Pulmonary artery endothelial cell (primary cell): ENCODE measurements around the gene PLA2G4D. TPM values are rescaled to one million over a fixed set of nuclear protein-coding genes. Genes with fewer than 3 reads are reported as not detected.

Experiments
- DNase-seq: peaks from one replicate; pipeline ENCODE4 v3.0.0-alpha.2; 2011; ENCODE audit warnings: low read depth, low spot score
- total RNA-seq: library from RNA; depleted of rRNA; stranded (reverse); fragments of >200 nt; gene quantifications from 2 replicates; pipeline ENCODE4 v1.2.3, GENCODE V29; 2014

The PLA2G4D gene
- total RNA-seq, 1 donor from 2014 or later: not detected

DNA sequence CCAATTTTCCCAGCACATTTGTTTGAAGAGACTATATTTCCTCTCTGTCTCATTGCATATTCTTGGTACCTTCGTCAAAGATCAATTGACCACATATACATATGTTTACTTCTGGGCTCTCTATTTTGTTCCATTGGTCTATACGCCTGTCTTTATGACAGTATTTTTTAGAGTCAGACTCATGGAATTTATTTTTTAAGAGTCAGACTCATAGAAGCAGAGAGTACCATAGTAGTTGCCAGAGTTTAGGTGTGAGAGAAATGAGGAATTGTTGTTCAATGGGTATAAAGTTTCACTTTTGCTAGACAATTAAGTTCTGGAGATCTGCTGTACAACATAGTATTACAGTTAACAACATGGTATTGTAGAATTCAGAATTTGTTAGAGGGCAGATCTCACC, 35.0 kb upstream of the PLA2G4D start:
- DNase-seq: no peak

DNA sequence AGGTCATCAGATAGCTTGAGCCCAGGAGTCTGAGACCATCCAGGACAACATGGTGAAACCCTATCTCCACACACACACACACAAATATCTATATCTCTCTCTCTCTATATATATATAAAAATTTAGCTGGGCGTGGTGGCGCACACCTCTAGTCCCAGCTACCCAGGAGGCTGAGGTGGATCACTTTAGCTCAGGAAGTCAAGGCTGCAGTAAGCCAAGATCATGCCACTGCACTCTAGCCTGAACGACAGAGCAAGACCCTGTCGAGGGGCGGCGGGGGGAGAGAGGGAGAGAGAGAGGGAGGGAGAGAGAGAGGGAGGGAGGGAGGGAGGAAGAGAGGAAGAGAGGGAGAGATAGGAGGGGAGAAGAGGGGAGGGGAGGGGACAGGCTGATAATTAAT, 34.1 kb upstream of the PLA2G4D start:
- no peak for DNase-seq

DNA sequence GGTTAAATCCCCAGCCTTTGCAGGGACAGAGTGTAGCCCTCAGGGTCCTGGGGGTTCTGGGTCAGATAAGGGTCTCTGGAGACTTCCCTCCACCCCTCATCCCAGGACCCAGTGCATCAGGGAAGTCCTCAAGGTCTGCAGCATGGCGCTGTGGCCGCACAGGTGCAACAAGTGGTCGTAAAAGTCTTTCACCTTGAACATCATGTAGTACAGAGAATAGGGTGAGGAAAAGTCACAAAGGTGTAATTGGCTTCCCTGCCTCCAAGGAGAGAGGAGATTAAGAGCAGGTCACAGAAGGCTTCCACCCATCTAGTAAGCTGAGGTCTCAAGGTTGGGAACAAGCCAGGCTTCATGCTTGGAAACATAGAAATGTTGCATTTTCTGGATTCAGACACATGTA, 29.2 kb upstream of the PLA2G4D start:
- no peak for DNase-seq

DNA sequence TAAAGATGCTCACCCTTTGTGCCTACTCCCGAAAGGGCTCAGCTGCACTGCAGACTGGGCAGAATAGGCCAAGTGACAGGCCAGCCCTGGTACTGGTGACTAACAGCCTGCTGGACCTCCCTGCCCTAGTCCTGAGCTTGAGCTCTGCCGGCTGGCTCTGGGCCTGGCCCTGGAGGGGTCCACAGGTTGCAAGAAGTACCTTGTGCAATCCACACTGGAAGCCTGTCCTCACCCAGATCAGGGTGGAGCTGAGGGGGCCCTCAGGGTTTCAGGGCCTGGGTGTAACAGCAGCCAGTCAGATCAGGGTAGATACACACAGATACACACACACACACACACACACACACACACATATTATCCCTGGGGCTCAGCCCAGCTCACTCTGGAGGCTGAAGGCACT, 27.3 kb upstream of the PLA2G4D start:
- no peak for DNase-seq

DNA sequence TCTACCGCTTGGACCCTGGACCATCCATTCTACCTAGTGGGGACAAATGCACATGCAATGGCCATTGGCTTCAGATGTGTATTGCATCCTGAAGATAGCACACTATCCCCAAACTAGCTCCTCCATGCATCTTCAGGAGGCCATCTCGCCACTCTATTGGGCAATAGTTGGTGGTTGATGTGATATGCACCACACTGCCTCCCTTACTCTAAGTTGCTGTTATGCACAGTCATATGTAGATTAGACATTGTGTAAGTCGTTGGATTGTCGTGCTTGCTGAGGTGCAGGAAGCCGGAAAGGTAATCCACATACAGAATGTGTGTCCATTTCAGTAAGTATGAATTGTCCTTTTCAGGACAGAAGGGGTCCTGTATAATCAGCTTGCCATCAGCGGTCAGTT, 26.7 kb upstream of the PLA2G4D start:
- DNase-seq: no peak

DNA sequence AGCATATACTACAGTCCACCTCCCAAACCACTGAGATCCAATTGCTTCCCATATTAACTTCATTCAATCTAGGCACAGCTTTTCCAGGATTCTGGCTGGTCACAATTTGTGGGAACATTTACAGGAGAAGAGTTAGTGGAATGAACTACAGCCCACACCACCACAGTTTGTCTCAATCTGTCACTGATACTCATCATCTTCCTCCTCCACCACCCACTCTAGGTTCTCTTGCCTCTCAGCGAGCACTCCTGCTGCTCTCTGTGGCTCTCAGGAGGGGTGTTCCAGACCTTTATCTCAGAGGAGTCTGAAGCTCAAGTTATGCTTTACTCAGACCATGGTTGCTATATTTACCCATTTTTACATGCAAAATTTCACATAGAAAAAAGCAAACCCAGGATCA, 25.9 kb upstream of the PLA2G4D start:
- DNase-seq: no peak

DNA sequence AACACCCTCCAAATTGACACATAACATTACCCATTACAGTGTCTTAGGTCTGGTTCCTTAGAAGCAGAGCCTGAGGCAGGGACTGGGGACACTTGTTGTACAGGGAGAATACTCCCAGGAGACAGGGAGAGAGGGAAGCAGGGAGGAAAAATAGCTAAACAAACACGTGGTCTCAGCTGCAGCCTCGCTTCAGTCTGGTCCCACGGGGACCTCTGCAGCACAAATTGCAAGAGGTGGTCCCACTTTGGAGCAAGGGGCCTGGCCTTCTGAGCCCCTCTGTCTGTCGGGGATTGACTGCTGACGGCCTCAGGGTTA, 25.0 kb upstream of the PLA2G4D start:
- no peak for DNase-seq

DNA sequence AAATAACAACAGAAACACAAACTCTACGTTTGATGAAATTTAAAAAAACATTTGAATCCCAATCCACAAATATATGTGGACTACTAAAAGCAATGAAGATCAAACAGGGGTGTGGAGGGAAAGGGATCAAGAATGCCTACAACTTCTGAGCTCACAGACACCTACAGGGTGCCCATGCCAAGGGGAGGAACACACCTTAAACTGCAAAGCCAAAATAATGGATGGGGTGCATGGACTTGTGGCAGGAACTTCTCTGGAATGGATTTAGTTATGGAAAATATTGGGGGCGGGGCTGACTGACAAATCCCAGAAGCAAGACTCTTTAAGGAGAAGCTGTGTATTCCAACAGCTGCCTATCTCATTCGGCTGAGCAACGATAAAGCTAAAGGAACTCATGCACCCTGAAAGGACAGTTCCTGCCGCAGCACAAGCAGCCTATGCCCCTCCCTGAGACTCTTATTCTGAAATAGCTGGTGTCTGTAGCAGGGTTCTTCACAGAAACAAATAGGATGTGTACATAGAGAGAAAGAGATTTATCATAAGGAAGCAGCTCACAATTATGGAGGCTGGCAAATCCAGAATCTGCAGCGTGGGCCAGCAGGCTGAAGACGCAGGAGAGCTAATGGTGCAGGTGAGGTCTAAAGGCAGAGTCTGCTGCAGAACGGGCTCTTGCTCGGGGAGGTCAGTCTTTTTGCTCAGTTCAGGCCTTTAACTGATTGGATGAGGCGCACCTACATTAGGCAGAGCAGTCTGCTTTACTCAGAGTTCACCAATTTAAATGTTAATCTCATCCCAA, 24.5 kb upstream of the PLA2G4D start:
- no peak for DNase-seq

DNA sequence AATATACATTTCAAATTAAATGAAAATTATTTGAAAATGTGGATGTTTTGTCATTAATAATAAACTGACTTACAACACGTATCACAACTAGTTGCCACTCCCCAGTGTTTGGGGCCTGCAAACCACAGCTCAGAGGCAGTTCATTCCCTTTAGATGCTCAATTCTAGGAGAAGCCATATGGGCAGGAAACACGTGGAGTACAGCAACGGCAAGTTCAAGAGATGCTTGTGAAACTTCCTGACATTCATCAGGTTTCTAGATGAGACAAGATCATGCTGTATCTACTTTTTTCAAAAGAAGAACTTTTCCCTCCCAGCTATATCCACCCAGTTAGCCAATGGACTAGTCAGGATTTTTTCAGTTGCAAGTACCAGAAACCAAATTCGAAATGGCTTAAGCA, 17.6 kb upstream of the PLA2G4D start:
- no peak for DNase-seq

DNA sequence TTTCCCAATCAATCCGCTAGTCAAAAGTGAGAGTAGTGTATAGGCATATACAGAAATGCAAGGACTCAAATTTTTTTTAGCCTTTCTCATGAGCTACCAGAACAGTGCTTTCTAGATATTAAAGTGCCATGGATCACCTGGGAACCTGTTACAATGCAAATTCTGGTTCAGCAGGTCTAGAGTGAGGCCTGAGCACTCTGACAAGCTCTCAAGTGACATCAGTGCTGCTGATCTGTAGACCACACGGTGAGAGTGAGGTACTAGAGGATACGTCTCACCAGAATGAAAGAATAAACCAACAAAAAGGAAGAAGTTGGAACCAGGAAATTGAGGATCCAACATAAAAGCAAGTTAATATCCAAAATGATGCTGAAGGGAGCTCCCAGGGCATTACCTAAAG, 16.0 kb upstream of the PLA2G4D start:
- DNase-seq: no peak

DNA sequence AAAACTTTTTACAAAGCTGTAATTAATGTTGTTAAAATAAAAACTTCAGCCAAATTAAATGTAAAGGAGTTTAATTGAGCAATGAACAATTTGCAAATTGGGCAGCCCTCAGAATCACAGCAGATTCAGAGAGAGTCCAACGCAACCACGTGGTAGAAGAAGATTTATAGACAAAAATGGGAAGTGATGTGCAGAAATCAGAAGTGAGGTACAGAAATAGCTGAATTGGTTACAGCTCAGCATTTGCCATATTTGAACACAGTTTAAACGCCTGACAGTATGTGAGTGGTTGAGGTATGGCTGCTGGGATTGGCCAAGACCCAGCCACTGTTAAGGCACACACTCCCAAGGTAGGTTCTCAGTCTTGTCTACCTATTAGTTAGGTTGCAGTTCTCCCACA, 14.4 kb upstream of the PLA2G4D start:
- no peak for DNase-seq

DNA sequence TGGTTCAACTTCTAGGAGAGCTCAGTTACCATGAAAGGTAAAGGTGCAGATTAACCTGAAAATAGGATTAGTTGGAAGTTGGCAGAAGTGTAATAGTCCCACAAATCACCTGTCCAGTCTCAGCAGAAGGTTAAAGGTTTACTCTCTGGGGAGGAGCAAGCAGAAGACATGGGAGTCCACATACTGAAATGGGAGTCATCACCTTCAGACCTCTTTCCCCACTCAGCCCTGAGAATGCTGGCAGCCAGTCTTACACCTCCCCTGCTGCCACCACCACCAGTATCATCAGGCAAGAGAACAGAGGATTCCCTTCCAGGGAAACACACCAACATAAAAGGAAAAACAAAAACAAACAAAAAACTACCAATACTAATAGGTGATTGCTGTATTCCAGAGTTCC, 13.8 kb upstream of the PLA2G4D start:
- DNase-seq: no peak

DNA sequence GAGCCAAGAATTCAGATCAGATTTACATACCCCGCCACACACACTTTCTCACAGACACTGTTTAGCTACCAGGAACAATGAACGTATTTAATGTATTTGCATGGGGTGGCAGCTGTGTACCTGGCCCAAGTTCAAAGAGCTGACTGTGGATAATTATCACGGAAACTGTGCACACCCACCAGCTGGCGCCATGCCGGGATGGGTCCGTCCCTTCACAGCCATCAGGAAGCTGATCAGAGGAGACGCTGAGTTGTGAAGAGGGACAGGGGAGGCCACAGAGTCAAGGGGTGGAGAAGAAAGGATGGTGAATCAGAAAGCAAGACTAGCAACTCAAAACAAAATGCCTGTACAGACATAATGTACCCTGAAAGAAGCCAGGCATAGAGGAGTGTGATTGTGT, 13.1 kb upstream of the PLA2G4D start:
- DNase-seq: no peak

DNA sequence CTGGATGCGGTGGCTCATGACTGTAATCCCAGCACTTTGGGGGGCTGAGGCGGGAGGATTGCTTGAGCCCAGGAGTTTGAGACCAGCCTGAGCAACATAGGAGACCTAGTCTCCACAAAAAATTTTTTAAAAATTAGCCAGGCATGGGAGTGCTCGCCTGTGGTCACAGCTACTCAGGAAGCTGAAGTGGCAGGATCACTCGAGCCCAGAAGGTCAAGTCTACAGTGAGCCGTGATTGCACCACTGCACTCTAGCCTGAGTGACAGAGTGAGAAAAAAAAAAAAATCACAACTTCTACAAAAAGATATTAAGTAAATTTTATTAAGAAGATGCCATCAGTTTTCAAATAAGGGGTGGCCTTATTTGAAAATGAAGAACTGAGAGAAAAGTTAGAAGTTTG, 11.9 kb upstream of the PLA2G4D start:
- no peak for DNase-seq

DNA sequence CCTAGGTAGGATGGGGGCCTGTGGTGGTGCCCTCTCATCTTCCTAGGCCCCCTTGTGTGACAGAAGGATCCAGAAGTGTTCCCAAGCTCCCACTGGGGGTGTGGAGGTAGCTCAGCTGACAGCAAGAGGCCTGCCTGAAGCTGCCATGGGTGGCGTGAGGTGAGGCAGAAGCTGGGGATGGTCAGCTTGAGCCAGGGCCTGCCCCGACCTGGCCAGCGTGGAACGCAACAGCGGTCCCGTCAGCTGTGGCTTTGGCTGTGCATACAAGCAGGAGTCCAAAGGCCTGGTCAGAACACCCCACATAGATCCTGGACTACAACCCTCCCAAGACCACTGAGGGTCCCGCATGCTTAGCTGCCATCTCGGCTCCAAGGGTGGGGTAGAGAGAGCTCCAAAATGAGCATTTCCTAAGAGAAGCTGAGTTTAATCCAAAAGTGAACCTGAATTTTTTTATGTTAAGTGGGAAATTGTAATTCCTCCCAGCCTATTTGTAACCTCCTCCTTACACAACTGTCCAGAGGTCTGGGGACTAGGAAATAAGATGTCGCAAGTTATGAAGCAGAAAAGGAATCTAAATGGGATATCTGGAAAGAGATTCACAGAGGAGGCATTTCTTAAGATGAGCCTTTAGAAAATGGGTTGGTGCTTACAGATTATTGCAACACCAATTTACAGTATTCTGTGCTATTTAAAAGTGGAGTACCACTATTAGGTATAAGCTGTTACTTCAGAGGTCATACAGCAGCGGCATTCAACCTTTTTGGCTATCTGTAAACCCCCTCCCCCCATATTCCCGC, 9.9 kb upstream of the PLA2G4D start:
- no peak for DNase-seq

DNA sequence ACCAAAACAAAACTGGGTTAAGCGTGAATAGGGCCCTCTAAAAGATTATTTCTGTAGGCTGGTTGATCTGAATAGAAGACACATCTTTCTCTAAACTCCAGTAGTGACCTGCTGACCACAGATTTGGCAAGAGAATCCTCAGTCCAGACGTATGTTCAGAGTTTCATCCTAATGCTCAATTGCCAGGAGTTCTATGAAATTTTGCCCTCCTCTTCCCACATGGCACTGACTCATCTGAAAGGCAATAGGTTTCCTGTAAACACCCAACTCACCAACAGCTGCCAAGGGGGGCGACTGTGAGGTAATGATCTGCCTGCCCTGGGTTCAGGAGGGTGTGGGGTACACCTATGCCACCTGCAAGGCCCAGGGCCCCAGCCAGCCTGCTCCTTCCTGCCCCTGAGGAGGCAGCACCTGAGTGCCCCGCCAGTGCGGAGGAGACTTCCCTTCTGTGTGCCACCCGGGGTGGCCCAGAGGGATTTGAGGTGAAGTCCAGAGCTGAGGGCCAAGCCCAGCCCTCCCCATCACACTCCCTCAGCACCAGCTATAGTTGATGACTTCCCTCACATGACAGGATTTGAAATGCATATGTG, 8.4 kb upstream of the PLA2G4D start:
- DNase-seq: no peak

DNA sequence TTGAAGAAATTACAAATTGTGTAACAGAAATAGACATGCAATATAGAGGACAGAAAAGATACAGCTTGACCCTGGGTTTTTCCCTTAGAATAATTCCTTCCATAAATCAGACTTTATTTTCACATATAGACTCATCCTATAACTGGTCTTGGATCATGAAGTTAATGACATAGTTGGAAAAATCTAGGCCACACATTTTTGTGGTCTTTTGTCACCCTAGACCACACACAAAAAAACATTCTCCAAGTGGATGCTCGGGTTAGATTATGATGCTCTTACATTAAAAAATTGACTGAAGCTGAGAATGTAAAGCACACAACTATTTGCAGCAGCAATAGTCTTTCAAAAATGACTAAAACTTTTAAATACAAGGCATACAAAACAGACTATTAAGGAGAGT, 7.5 kb upstream of the PLA2G4D start:
- DNase-seq: no peak

DNA sequence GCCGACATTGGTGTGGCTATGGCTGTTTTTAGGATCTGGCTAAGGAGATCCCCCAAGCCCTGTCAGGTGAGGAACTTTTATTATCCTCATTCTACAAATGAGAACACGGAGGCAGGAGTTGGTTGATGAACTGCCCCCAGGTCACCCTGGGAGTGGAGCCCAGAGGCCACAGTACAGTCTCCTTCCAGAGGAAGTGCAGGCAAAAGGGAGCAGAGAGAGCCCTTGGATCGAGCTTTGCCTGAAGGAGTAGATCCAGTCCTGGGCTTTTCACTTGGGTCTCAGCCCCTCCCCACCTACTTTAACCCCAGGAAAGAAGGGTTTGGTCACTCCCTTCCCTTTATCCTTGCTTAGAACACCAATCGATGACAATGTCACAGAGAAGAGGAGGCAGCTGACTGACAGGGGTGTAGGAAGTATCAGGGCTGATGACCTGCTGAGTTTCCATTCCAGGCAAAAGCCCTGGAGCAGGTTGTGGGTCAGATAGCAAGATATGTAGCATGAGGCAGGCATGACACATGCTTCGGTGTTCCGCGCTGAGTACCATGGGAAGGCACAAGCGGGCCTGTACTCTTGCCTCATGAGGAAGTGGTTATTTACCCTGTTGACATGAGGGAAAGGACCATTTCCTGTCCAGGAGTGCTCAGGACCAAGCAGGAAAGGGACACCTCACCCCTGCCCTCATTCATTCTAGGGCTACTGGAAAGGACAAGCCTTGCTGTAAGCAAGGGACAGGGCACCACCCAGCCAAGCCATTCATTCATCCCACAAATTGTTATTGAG, 5.8 kb upstream of the PLA2G4D start:
- DNase-seq: no peak

DNA sequence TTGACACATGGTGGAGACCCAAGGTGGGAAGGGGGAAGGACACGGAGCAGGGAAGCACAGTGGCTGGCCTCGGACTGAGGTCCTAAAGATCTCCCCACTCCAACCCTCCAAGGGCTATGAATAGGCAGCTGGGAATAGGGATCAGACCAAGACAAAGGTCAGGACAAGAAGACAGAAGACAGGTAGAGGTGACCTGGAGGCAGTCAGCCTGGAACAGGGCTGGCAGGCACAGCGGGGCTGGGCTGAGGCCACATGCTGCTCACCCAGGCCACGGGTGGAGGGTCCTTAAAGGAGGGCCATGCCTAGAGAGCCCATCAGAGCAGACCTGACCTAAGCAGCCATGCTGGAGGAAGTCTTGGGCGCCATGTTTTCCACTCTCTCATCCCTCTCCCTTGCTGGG, 2.7 kb upstream of the PLA2G4D start:
- no peak for DNase-seq

DNA sequence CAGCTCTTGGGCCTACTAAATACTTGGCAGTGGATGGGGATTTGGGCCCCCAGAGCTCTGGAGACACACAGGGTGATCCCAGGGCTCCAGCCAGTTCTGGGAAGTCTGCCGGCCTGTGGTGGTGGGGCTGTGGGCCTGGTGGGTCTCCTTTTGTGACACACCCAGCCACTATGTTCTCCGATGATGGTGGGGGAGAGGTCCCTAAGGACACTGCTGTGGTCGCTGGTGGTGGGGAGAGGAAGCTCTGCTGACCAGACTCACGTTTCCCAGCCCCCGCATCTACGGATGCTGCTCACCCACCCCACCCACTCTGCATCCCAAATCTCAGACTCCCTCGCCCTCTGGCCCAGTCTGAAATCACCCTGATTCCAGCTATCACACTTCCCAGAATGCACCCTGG, 396 bp downstream of the PLA2G4D start:
- DNase-seq: no peak

DNA sequence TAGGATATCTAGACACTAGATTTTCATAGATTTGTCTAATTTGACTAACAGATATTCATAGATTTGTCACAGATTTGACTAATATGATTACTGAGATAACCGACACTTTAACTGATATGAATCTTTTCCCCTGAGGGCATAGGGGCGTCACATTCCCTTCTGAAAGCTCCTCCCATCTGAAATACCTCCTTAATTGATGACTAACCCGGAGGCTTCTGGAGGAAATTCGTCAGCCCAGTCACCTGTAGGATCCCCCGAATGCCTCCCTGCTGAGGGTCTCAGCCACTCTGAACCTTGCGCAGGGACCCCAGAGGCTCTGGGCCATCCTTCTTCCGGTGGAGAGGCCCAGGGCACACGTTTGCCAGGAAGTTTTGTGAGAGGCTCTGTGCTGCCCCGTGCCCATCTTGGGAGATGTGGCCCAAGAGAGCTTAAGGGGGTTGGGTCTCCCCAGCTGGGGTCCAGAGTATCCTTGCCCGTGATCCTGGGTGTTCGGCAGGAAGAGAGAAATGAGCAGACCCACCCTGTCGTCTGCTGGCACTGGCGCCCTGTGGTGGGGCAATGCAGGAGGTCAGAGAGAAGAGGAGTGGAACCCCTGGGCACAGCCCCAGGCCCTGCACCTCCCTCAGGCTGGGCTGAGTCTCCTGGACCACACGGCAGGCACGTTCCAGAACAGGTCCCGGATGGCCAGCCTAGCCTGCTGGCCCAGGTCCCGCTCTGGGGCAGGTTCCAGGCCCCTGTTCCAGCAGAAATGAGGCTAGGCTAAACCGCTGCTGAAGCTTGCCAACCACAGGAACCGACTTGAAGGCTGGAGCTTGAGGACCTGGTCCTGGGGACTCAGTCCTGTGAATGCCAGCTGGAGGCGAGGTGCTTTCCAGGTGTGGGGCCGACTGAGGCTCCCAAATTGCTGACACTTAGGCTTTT, 1.7 kb downstream of the PLA2G4D start:
- no peak for DNase-seq
